Stimulated activated CD8-positive, alpha-beta memory T cell treated with anti-CD3 and anti-CD28 coated beads, Interleukin-15, amount 100 ng/mL, for 48 hours (primary cell): Measurements from ENCODE around the gene APOL6.
A peak's percentile ranks its signal among the peaks of the same experiment; 100 is the strongest.

Experiments
- DNase-seq, 2 donors: peaks; one replicate each; pipeline ENCODE4 v3.0.0-alpha.2; 2020; ENCODE audit warnings: low read depth in 2 of 2

The APOL6 gene, protein sequence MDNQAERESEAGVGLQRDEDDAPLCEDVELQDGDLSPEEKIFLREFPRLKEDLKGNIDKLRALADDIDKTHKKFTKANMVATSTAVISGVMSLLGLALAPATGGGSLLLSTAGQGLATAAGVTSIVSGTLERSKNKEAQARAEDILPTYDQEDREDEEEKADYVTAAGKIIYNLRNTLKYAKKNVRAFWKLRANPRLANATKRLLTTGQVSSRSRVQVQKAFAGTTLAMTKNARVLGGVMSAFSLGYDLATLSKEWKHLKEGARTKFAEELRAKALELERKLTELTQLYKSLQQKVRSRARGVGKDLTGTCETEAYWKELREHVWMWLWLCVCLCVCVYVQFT

GRCh38 chr22:35648066-35649025 is at the start of gene APOL6:
Gene APOL6 (plus strand): TSS chr22:35648446. CDS start chr22:35656426, 7,980 bp downstream.
- DNase-seq: peak in 1 of 2 donors; percentile 59

GRCh38 chr22:35599364-35599763 is 48.9 kb upstream of the APOL6 start:
- DNase-seq: no peak

- DNase-seq: no peak
Measured at GRCh38 chr22:35600476-35600875, 47.8 kb upstream of the APOL6 start.

DNA sequence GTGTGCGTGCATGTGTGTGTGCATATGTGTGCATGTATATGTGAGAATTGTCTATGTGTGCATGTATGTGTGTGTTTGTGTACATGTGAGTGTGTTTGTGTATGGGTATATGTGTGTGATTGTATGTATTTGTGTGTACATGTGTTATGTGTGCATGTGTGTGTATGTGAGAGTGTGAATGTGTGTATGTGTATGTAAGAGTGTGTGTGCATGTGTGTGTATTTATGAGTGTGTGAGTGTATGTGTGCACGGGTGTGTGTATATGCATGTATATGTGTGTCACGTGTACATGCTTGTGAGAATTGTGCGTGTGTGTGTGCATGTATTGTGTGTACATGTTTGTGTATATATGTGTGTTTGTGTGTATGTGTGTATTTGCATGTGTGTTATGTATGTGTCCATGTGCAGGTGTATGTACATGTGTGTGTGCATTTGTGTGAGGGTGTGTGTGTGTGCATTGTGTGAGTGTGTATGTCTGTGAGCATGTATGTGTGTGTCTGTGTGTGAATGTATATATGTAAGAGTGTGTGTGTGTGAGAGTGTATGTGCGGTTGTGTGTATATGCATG is 47.1 kb upstream of the APOL6 start:
- no peak for DNase-seq

DNA sequence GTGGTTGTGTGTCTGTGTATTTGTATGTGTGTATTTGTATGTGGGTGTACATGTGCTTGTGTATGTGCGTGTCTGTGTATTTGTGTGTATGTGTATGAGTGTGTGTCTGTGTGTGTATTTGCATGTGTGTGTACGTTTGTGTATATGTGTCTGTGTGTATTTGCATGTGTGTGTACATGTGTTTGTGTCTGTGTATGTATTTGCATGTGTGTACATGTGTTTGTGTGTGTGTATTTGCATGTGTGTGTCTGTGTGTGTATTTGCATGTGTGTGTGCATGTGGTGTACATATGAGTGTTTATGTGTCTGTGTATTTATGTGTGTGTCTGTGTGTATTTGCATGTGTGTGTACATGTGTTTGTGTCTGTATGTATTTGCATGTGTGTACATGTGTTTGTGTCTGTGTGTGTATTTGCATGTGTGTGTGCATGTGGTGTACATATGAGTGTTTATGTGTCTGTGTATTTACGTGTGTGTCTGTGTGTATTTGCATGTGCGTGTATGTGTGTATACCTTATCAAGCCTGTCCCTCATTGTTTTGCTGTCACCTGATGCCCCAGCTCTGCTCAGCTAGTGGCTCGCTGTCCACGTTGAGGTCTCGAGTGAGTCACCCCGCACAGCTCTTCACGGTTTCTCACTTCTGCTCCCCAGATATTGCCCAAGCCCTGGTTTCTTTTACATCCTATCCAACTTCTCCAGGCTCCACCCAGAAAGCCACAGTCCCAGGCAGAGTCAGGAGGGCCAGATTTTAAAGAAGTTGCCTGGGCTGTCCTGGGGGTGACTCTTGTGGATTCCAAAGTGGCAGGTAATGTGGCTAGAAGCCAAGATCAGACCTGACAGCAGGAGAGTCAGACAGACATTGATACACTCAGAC is 46.3 kb upstream of the APOL6 start:
- peak in 1 of 2 donors; percentile 4 for DNase-seq

DNA sequence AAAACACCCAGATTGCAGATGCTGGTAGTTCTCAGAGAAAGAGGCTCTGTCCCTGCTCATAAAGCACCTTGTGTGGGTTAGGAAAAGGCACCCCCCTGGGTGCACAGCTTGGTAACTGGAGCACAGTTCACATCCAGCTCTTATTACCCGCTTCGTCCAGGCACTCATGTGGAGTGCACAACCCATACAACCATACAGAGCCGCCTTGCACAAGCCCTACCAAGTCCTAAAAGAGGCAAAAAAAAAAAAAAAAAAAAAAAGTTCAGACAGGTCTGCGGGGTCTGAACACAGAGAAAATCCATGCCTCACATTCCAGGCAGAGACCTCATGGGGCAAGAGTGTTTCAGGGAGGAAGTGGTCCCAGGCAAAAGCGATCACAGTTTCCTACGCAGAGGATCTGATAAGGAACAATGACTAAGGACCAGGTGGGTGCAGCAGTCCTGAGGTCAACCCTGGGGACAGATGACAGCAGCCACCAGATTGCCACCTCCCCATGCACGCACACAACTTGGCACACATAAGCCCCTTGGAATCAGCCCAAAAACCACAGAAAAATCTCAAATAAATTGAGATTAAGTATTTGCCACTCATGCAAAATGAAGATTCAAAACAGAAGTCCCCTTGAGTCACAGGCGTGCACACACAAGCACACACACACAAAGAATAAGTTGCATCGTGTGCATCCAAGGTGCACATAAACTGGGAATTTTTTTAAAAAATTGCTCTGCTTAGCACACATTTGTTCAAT is 43.5 kb upstream of the APOL6 start:
- peak in 1 of 2 donors; percentile 45 for DNase-seq

DNA sequence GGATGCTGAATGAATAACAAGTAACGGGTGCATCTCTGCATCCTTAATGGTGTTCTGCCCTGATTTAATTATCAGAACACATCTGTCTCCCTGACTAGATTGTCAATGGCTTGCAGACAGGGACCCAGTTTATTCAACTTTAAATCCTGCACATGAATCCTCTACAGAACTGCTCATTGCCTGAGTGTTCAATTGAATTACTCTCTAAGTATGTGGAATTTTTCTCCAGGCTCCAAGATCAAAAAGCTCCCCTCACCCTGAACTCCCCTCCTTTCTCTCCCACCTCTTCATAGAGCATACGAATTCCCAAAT is 42.9 kb upstream of the APOL6 start:
- no peak for DNase-seq

- DNase-seq: no peak
Measured at GRCh38 chr22:35605851-35606481, 42.3 kb upstream of the APOL6 start.

- DNase-seq: no peak
Measured at GRCh38 chr22:35606916-35607315, 41.3 kb upstream of the APOL6 start.

- DNase-seq: no peak
Measured at GRCh38 chr22:35608088-35608487, 40.2 kb upstream of the APOL6 start.

GRCh38 chr22:35609261-35609660 is 39.0 kb upstream of the APOL6 start:
- no peak for DNase-seq

GRCh38 chr22:35609761-35610160 is 38.5 kb upstream of the APOL6 start:
- no peak for DNase-seq

GRCh38 chr22:35610741-35611140 is 37.5 kb upstream of the APOL6 start:
- no peak for DNase-seq

- no peak for DNase-seq
Measured at GRCh38 chr22:35611200-35611890, 36.9 kb upstream of the APOL6 start.

GRCh38 chr22:35611891-35612576 is 36.2 kb upstream of the APOL6 start:
- DNase-seq: no peak

- no peak for DNase-seq
Measured at GRCh38 chr22:35612903-35613302, 35.3 kb upstream of the APOL6 start.

DNA sequence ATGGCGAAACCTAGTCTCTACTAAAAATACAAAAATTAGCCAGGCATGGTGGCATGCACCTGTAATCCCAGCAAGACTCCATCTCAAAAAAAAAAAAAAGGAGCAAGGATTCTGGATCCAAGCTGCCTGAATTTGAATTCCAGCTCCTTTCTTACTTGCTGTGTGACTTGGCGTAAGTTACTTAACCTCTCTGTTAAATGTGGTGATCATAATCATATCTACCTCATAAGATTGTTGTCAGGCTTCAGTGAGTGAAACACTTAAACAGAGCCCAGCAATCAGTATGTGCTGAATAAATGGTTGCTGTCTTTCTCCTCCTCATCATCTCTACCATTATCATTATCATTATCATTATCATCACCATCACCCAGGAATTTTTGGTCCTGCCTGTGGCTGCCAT is 33.8 kb upstream of the APOL6 start:
- DNase-seq: no peak

- no peak for DNase-seq
Measured at GRCh38 chr22:35615156-35615555, 33.1 kb upstream of the APOL6 start.

- DNase-seq: no peak
Measured at GRCh38 chr22:35616043-35616442, 32.2 kb upstream of the APOL6 start.
